Transverse colon (tissue), 4 donors: ENCODE measurements around the gene TAF3.

Source experiments
- CTCF ChIP-seq, 5 experiments: fragments of 200-600 bp in 3 of 5; fragments of 450-650 bp in 2 of 5; sonication (generic) in 3 of 5; IDR thresholded peaks; 1 replicate in 2 of 5; 2 replicates in 3 of 5; pipeline ENCODE4 v1.5.1; 2016 to 2017; ENCODE audit warnings: antibody characterized with exemption in 5 of 5, inconsistent platforms in 3 of 5, mild to moderate bottlenecking in 2 of 5, moderate library complexity in 1 of 5
- POLR2A ChIP-seq: fragments of 450-650 bp; IDR thresholded peaks from one replicate; pipeline ENCODE4 v1.6.1; 2016; ENCODE audit warnings: antibody characterized with exemption, mild to moderate bottlenecking, moderate library complexity
- POLR2AphosphoS5 ChIP-seq, 3 donors: sonication (generic); formaldehyde crosslinking; IDR thresholded peaks; one replicate each; pipeline ENCODE4 v1.6.1; 2016; ENCODE audit warnings: antibody characterized with exemption in 3 of 3

- TF ChIP-seq POLR2AphosphoS5 (IDR thresholded peaks at IDR 0.05) (no peak), CTCF (IDR thresholded peaks at IDR 0.05) (no peak), POLR2A (no peak)
Observed at GRCh38 chr10:8041284-8041991, 223.1 kb downstream of the TAF3 start.
